SK-MEL-5 (cell line): Measurements from ENCODE around the gene UBE2D3. TPM values are rescaled to one million over a fixed set of nuclear protein-coding genes. Genes with fewer than 3 reads are reported as not detected.
A peak's percentile ranks its signal among the peaks of the same experiment; 100 is the strongest.
"Not testable (repeated sequence)": the region's sequence is repeated elsewhere in the genome, so short reads cannot be mapped to it uniquely, and the experiment has no call there.

Experiments
- DNase-seq: peaks from one replicate; pipeline ENCODE4 v3.0.0-alpha.2; 2016; ENCODE audit warnings: low read depth, low spot score
- in situ Hi-C: cut with HindIII; loops from 2 replicates; pipeline ENCODE4 v1.10.0; 2016; ENCODE audit warnings: low sequenced_read_pairs, high pct_unique_total_duplicates, low pct_unique_long_range_greater_than_20kb
- polyA plus RNA-seq, 2 experiments: library from polyadenylated mRNA; depleted of rRNA; stranded (reverse); fragments of >200 nt; gene quantifications; 2 replicates each; pipeline ENCODE4 v1.2.3, GENCODE V29; 2015
- total RNA-seq: library from RNA; depleted of rRNA; stranded (reverse); fragments of >200 nt; shearing (Covaris generic); gene quantifications from 2 replicates; pipeline ENCODE4 v1.2.3, GENCODE V29; 2014; rRNA removed

The UBE2D3 gene
- 344 and 353 TPM in 2 replicates for total RNA-seq
- polyA plus RNA-seq (2015; cell fraction: cytosol; rRNA removed), result 218 and 262 TPM in 2 replicates
- polyA plus RNA-seq (2015; cell fraction: nucleus; rRNA removed), result 390 and 461 TPM in 2 replicates

- in situ Hi-C loops, result no loop called here
- DNase-seq, result peak; percentile 89
These were observed at the start of gene UBE2D3 for GRCh38 chr4:102826890-102827673. TSS of gene UBE2D3 (minus strand) at chr4:102827551. CDS start at chr4:102826508, 1,043 bp downstream.

- in situ Hi-C loops, result no loop called here
- DNase-seq, result no peak
These were observed 44.4 kb upstream of the UBE2D3 start for GRCh38 chr4:102871772-102872171.

GRCh38 chr4:102869569-102870197, 42.3 kb upstream of the UBE2D3 start:
- DNase-seq, result no peak
- in situ Hi-C loops, result no loop called here

DNA sequence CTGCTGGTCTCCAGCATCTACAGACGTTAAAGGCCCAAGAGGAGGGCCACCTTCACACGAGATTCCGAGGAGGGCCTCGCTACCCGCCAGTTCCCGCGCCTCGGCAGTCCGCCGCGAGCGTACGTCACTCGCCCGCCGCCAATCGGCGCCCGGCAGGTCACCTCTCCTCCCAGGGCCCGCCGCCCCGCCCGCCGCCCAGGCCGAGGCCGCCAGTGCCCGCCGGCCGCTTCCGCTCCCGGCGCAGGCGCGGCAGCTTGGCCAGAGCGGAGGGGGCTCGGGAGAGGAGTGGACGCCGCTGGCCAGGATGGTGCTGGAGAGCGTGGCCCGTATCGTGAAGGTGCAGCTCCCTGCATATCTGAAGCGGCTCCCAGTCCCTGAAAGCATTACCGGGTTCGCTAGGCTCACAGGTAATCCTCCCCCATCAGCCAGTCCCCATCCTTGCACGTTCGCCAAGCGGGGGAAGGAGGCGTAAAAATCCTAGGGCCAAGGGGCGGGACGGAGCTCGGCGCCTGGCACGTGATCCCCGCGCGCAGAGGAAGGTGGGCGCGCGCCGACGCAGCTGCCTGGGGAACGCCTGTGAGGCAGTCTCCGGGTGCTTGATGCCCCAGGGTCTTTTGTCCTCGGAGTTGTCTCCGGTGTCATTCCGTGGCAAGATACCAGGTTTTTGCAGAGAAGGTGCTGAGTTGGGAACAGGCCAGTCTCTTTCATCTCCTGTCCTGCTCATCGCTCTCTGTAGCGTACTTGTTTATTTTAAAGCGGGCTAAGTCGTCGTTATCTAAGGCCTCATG, 41.6 kb upstream of the UBE2D3 start, which contains the start of gene CISD2:
Gene CISD2, plus strand, starts transcription at position 212 of the 788 bp plus-strand sequence. Its CDS starts 93 bp downstream, at position 305.
- peak; percentile 88 for DNase-seq
- in situ Hi-C loops, result no loop called here

GRCh38 chr4:102868153-102868780, 40.9 kb upstream of the UBE2D3 start:
- in situ Hi-C loops, result no loop called here
- peak; percentile 1 for DNase-seq

DNA sequence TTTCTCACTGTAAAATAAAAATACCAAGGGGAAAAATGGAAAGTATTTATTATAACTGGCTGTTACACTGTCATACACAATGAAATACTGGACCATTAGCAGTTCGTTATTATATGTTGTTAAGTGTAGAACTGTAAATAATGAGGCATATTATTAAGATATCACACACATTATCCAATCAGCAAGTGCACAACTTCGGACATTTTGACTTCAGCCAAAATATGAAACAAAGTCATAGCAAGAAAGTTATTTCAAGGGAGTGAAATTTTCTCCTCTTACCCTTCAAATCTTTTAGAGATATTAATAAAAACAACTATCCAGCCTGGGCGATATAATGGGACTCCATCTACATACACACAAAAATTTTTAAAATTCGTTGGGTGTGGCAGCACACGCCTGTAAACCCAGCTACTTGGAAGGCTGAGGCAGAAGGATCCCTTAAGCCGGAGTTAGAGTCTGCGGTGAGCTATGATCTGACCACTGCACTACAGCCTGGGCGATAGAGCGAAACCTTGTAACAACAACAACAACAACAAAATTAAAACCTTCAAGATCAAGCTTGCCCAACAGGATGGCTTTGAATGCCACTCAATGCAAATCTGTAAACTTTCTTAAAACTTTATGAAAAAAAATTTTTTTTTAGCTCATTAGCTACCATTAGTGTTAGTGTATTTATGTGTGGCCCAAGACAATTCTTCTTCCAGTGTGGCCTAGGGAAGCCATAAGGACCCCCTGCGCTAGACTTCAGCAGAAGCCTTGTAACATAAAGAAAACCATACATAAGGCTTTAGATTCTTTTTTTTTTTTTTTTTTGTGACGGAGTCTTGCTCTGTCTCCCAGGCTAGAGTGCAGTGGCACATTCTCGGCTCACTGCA, 40.2 kb upstream of the UBE2D3 start:
- in situ Hi-C loops, result no loop called here
- DNase-seq, result peak; percentile 12

DNA sequence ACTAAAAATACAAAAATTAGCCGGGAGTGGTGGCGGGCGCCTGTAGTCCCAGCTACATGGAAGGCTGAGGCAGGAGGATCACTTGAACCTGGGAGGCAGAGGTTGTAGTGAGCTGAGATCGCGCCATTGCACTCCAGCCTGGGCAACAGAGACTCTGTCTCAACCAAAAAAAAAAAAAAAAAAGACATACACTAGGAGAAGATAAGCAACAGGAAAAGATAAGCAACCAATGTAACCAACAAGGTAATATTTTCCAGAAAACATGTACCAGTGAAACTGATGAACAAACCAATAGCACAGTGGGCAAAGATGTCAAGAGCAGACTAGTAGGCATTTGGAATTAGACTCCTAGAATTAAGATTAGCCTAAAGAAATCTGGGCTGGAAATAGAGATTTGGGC, 38.0 kb upstream of the UBE2D3 start:
- DNase-seq, in situ Hi-C loops: not testable (repeated sequence)

- DNase-seq, result no peak
- in situ Hi-C loops, result no loop called here
These were observed 35.4 kb upstream of the UBE2D3 start for GRCh38 chr4:102862747-102863146.

- in situ Hi-C loops, result no loop called here
- DNase-seq, result no peak
These were observed 34.7 kb upstream of the UBE2D3 start for GRCh38 chr4:102862016-102862415.

- in situ Hi-C loops, result no loop called here
- no peak for DNase-seq
These were observed 33.4 kb upstream of the UBE2D3 start for GRCh38 chr4:102860611-102861324.

DNA sequence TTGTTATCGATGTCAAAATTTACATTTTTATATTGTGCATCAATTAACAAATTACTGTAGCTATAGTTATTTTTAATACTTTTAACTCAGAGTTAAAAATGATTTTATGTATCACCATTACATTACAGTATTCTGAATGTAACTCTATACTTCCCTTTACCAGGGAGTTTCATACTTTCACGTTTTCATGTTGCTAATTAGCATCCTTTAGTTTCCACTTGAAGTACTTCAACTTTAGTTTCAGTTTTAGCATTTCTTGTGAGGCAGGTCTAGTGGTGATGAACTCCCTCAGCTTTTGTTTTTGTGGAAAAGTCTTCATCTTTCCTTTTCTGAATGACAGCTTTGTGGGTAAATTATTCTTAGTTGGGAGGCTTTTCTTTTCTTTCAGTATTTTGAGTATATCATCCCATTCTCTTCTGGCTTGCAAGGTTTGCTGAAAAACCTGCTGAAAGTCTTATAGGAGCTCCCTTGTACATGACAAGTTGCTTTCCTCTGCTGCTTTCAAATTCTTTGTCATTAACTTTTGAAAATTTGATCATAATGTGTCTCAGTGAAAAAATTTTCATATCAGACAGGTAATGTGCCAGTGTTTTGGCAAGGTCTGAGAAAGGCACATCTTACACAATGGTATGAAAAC, 31.6 kb upstream of the UBE2D3 start:
- in situ Hi-C loops, result no loop called here
- no peak for DNase-seq

- DNase-seq, result no peak
- in situ Hi-C loops, result no loop called here
These were observed 23.0 kb upstream of the UBE2D3 start for GRCh38 chr4:102850370-102850769.

- DNase-seq, result no peak
- in situ Hi-C loops, result no loop called here
These were observed 22.3 kb upstream of the UBE2D3 start for GRCh38 chr4:102849579-102850104.

GRCh38 chr4:102847687-102848086, 20.3 kb upstream of the UBE2D3 start:
- in situ Hi-C loops, result no loop called here
- no peak for DNase-seq

DNA sequence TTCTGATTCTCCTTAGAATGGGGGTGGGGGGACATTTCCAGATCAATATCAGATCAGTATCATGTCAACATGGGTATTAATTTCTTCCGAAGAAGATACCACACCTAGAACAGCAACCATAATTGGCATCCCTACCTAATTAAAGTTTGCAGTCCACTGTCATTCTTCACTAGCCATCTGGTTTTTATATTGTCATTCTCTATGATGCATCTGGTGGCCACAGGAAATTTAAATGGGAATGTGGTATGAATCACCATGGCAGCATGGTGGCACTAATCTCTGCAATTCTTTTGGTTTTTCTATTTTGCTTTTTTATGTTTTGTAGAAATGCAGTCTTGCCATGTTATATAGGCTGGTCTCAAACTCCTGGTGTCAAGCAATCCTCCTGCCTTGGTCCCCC, 16.6 kb upstream of the UBE2D3 start:
- no peak for DNase-seq

GRCh38 chr4:102843273-102843672, 15.9 kb upstream of the UBE2D3 start:
- no peak for DNase-seq

More for the DNA sequence above, 16.6 kb upstream of the UBE2D3 start:
- in situ Hi-C loops, result no loop called here

More at GRCh38 chr4:102843273-102843672, 15.9 kb upstream of the UBE2D3 start:
- in situ Hi-C loops, result no loop called here
